Measurements from ENCODE around the gene TNS4.
"Not testable (repeated sequence)": the region's sequence is repeated elsewhere in the genome, so short reads cannot be mapped to it uniquely, and the experiment has no call there.

Gene TNS4

GRCh38 chr17:40501499-40501911 lies at the start of gene TNS4:
TNS4 (minus strand) TSS chr17:40501623; CDS start chr17:40496425, 5,198 bp downstream.
- Histone ChIP-seq H3K36me3 (ENCODE audit: insufficient read depth, low read length) (no peaks in the 10 kb centered on the region), H3K9me3 (ENCODE audit: low read depth, low read length) (no peaks in the 10 kb centered on the region), H3K9ac (ENCODE audit: insufficient read length) (no peak within 1 kb of the TSS), H3K4me3 (no peak within 1 kb of the TSS), H3K27ac (no peak within 1 kb of the TSS)
- DNase-seq (ENCODE audit: low read depth, low spot score) = no peak
- TF ChIP-seq FOXP2 (optimal IDR thresholded peaks at IDR 0.05; ENCODE audit: control extremely low read depth, extremely low read length, insufficient read depth) (no peak), EZH2 (IDR thresholded peaks at IDR 0.05) (no peak), POLR2AphosphoS5 (IDR thresholded peaks at IDR 0.05; ENCODE audit: borderline replicate concordance, low read depth, low read length) (no peak)

DNA sequence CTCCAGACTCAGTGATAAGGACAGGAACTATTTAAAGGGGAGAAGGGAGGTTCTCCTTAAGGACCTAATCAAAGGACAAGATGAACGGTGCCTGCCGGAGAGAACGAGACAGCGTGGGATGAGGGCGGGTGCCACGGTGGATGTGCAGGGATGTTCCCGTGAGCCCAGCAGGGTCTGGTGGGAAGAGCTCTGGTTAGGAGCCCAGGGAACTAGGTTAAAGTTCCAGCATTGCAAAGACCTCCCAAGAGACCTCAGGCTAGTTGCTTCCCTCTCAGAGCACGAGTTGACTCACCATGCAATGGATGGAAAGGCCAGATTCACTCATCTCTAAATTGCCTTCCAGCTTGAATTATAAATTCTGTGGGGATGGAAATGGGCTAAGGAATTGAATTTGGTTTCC lies 49.2 kb upstream of the TNS4 start:
- H3K9me3 ChIP-seq (ENCODE audit: low read depth, low read length) = no peaks in the 10 kb centered on the region
- no peaks in the 10 kb centered on the region for H3K36me3 ChIP-seq (ENCODE audit: insufficient read depth, low read length)
- DNase-seq (ENCODE audit: low read depth, low spot score) = no peak
- H3K9ac ChIP-seq (ENCODE audit: insufficient read length) = no peak overlapping the region
- H3K4me3 ChIP-seq = no peak overlapping the region
- H3K27ac ChIP-seq = no peak overlapping the region
- TF ChIP-seq FOXP2 (optimal IDR thresholded peaks at IDR 0.05; ENCODE audit: control extremely low read depth, extremely low read length, insufficient read depth) (no peak), POLR2AphosphoS5 (IDR thresholded peaks at IDR 0.05; ENCODE audit: borderline replicate concordance, low read depth, low read length) (no peak), EZH2 (IDR thresholded peaks at IDR 0.05) (no peak)

- Histone ChIP-seq H3K4me3 (no peak overlapping the region), H3K9me3 (ENCODE audit: low read depth, low read length) (no peaks in the 10 kb centered on the region), H3K36me3 (ENCODE audit: insufficient read depth, low read length) (no peaks in the 10 kb centered on the region), H3K9ac (ENCODE audit: insufficient read length) (peak overlapping the region; percentile 7), H3K27ac (peak overlapping the region; percentile 72)
- TF ChIP-seq POLR2AphosphoS5 (IDR thresholded peaks at IDR 0.05; ENCODE audit: borderline replicate concordance, low read depth, low read length) (no peak), EZH2 (IDR thresholded peaks at IDR 0.05) (no peak), FOXP2 (optimal IDR thresholded peaks at IDR 0.05; ENCODE audit: control extremely low read depth, extremely low read length, insufficient read depth) (no peak)
- DNase-seq (ENCODE audit: low read depth, low spot score) = no peak
Measured at GRCh38 chr17:40548982-40549685, 47.7 kb upstream of the TNS4 start.

DNA sequence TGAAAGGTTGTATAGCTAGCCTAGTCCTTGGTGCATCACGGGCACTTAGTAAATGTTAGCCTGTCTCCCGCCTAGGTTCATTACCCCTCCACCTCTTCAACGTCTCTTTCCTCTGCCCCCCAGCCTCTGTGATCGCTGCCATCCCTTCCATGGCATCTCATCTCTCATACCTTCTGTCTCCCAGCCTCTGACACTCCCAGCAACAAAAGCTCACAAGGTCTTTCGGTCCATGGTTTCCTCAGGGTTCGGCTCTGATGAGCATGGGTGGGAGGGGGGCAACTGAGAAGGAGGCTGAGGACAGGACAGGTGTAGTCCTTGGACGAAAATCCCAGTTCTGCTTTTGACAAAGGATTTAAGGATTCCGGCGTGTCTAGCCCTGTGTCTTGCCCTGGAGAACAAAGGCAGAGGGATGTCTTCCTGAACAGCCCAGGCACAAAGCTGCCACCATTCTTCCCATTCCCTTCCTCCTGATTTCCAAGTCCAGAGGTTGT lies 47.1 kb upstream of the TNS4 start:
- no peaks in the 10 kb centered on the region for H3K9me3 ChIP-seq (ENCODE audit: low read depth, low read length)
- H3K4me3 ChIP-seq = no peak overlapping the region
- H3K36me3 ChIP-seq (ENCODE audit: insufficient read depth, low read length) = no peaks in the 10 kb centered on the region
- no peak overlapping the region for H3K9ac ChIP-seq (ENCODE audit: insufficient read length)
- H3K27ac ChIP-seq = peak overlapping the region; percentile 72; the same call in 1 of the 2 replicates
- DNase-seq (ENCODE audit: low read depth, low spot score) = no peak
- TF ChIP-seq FOXP2 (optimal IDR thresholded peaks at IDR 0.05; ENCODE audit: control extremely low read depth, extremely low read length, insufficient read depth) = no peak
- TF ChIP-seq POLR2AphosphoS5 (IDR thresholded peaks at IDR 0.05; ENCODE audit: borderline replicate concordance, low read depth, low read length) = no peak
- no peak for TF ChIP-seq EZH2 (IDR thresholded peaks at IDR 0.05)

DNA sequence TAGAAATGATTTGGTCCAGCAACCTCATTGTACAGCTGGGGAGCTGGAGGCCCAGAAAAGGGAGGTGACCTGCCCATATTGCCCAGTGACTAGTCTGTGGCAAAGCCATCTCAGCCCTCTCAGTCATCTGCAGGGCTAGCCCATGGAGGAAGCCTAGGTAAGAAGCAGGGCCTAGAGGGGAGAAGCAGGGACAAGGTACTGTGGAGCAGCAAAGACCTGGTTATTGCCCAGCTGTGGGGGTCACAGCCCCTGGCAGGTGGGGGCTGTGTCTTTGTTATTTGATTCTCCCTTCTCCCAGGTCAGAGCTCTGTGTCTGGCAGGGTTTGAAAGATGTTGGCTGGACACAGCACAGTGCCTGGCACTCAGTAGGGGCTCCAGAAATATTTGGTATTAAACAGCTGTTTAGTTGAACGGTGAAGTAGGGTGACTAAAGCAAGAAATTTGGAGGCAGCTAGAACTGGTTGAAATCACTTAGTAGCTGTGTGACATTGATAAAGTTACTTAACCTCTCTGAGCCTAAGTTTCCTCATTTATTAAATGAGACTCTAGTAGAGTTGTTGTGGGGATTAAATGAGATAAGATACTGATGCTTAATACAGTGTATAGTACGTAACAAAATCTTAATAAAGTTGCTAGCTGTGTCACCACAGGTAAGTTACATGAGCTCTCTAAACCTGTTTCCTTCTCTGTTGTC lies 46.5 kb upstream of the TNS4 start:
- no peaks in the 10 kb centered on the region for H3K9me3 ChIP-seq (ENCODE audit: low read depth, low read length)
- H3K4me3 ChIP-seq = no peak overlapping the region
- no peaks in the 10 kb centered on the region for H3K36me3 ChIP-seq (ENCODE audit: insufficient read depth, low read length)
- TF ChIP-seq FOXP2 (optimal IDR thresholded peaks at IDR 0.05; ENCODE audit: control extremely low read depth, extremely low read length, insufficient read depth) = no peak
- TF ChIP-seq EZH2 (IDR thresholded peaks at IDR 0.05) = no peak
- TF ChIP-seq POLR2AphosphoS5 (IDR thresholded peaks at IDR 0.05; ENCODE audit: borderline replicate concordance, low read depth, low read length) = no peak
- no peak for DNase-seq (ENCODE audit: low read depth, low spot score)
- H3K9ac ChIP-seq (ENCODE audit: insufficient read length) = no peak overlapping the region
- H3K27ac ChIP-seq = no peak overlapping the region

DNA sequence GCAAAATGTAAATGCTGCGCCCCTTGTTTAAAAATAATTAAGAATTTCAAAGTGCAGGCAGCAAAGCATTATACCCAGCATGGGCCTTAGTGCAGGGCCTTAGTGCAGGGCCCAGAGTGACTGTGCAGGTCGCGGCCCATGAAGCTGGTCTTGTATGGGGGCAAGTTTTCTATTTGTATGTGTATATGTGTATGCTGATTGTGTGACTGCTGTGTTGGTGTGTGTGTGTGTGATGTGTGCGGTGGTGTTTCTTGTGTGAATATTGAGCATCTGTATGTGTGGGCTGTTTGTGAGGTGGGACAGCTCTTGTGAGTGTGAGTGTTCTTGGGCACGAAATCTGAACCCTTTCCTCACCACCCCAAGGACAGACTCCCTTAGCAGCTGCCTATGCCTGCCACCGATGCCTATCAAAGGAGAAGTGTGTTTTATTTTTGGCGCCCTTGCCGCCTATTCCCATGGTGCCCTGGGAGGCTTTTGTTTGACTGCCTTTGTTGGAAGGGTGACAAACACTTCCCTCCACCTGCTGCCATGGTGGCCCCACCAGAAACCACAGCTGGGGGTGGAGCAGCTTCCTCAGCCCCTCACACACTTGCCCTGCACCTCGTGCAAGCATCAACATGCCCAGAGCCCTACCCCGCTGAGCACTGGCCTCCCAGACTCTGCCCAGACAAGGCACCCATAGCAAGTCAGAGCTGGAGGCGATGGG lies 45.8 kb upstream of the TNS4 start:
- H3K4me3 ChIP-seq = no peak overlapping the region
- peak overlapping the region; percentile 40; the same call in 1 of the 2 replicates for H3K27ac ChIP-seq
- no peak overlapping the region for H3K9ac ChIP-seq (ENCODE audit: insufficient read length)
- no peaks in the 10 kb centered on the region for H3K36me3 ChIP-seq (ENCODE audit: insufficient read depth, low read length)
- DNase-seq (ENCODE audit: low read depth, low spot score) = no peak
- H3K9me3 ChIP-seq (ENCODE audit: low read depth, low read length) = no peaks in the 10 kb centered on the region
- TF ChIP-seq POLR2AphosphoS5 (IDR thresholded peaks at IDR 0.05; ENCODE audit: borderline replicate concordance, low read depth, low read length) = no peak
- no peak for TF ChIP-seq EZH2 (IDR thresholded peaks at IDR 0.05)
- no peak for TF ChIP-seq FOXP2 (optimal IDR thresholded peaks at IDR 0.05; ENCODE audit: control extremely low read depth, extremely low read length, insufficient read depth)

DNA sequence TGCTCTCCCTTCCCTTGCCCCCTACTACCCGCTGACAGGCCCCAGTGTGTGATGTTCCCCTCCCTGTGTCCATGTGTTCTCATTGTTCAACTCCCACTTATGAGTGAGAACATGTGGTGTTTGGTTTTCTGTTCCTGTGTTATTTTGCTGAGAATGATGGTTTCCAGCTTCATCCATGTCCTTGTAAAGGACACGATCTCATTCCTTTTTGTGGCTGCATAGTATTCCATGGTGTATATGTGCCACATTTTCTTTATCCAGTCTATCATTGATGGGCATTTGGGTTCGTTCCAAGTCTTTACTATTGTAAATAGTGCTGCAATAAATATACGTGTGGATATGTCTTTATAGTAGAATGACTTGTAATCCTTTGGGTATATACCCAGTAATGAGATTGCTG lies 45.1 kb upstream of the TNS4 start:
- not testable (repeated sequence) for H3K27ac ChIP-seq; DNase-seq (ENCODE audit: low read depth, low spot score); H3K4me3 ChIP-seq; H3K9me3 ChIP-seq (ENCODE audit: low read depth, low read length); H3K9ac ChIP-seq (ENCODE audit: insufficient read length); H3K36me3 ChIP-seq (ENCODE audit: insufficient read depth, low read length)

- no peak overlapping the region for H3K4me3 ChIP-seq
- TF ChIP-seq EZH2 (IDR thresholded peaks at IDR 0.05) (no peak), POLR2AphosphoS5 (IDR thresholded peaks at IDR 0.05; ENCODE audit: borderline replicate concordance, low read depth, low read length) (no peak), FOXP2 (optimal IDR thresholded peaks at IDR 0.05; ENCODE audit: control extremely low read depth, extremely low read length, insufficient read depth) (no peak)
- DNase-seq (ENCODE audit: low read depth, low spot score) = no peak
- no peaks in the 10 kb centered on the region for H3K36me3 ChIP-seq (ENCODE audit: insufficient read depth, low read length)
- no peak overlapping the region for H3K27ac ChIP-seq
- no peaks in the 10 kb centered on the region for H3K9me3 ChIP-seq (ENCODE audit: low read depth, low read length)
- no peak overlapping the region for H3K9ac ChIP-seq (ENCODE audit: insufficient read length)
Measured at GRCh38 chr17:40545660-40546059, 44.2 kb upstream of the TNS4 start.

Data from SK-N-MC (cell line).